ENCODE data around the gene ROBO2. TPM values are rescaled to one million over a fixed set of nuclear protein-coding genes. Genes with fewer than 3 reads are reported as not detected.

ROBO2 gene
- total and polyA plus RNA-seq, 10 of the 15 experiments (the other 5 are each of a cell fraction or from before 2014, with no cell fraction given) = 0.22 to 2.5 (median 0.81) TPM

GRCh38 chr3:77394046-77394445, 354.1 kb downstream of the ROBO2 start:
- H3K9me3 ChIP-seq (replicated peaks; ENCODE audit: control insufficient read depth, insufficient read depth, low read length) = no peaks in the 10 kb centered on the region
- intact Hi-C loops (cut with micrococcal nuclease; ENCODE audit: unreplicated experiment) = no loop called here
- H3K27me3 ChIP-seq (replicated peaks in 1 of 2; ENCODE audit: control insufficient read depth in 2 of 2, insufficient read depth in 2 of 2, low read length in 1 of 2) = no peaks in the 10 kb centered on the region
- TF ChIP-seq HDGF (IDR thresholded peaks at IDR 0.05) (no peak), ATF2 (IDR thresholded peaks at IDR 0.05; ENCODE audit: low read length) (no peak), POLR2AphosphoS2 (IDR thresholded peaks at IDR 0.05; ENCODE audit: low read depth, low read length) (no peak), NR2C2 (IDR thresholded peaks at IDR 0.05; ENCODE audit: borderline replicate concordance, control insufficient read depth, insufficient read length, low read depth) (no peak), EZH2 (IDR thresholded peaks at IDR 0.05; ENCODE audit: borderline replicate concordance, control insufficient read depth, low read depth, low read length) (no peak), EED (IDR thresholded peaks at IDR 0.05; ENCODE audit: low read depth) (no peak), GABPA (IDR thresholded peaks at IDR 0.05; ENCODE audit: low read depth) (no peak), CUX1 (IDR thresholded peaks at IDR 0.05; ENCODE audit: insufficient replicate concordance, low read depth, low read length) (no peak), NR2F1 (conservative IDR thresholded peaks at IDR 0.05) (no peak), ZBTB33 (IDR thresholded peaks at IDR 0.05) (no peak), FOXK2 (IDR thresholded peaks at IDR 0.05) (no peak)
- no peaks in the 10 kb centered on the region for H4K20me1 ChIP-seq (ENCODE audit: control insufficient read depth, insufficient read depth)
- H3K9ac ChIP-seq (ENCODE audit: control insufficient read depth, insufficient read depth, low read length) = no peak overlapping the region
- H3K27ac ChIP-seq (ENCODE audit: control insufficient read depth, insufficient read depth) = no peak overlapping the region
- 36% methylated on average over 5 of the region's 5 CpGs for WGBS (ENCODE audit: insufficient coverage, insufficient replicate concordance, low lambda C conversion rate, missing lambda C conversion rate)
- DNase-seq (ENCODE audit: low read depth, low spot score) (no peak), FAIRE-seq (no peak), ATAC-seq (no peak)
- H3K4me1 ChIP-seq (ENCODE audit: control insufficient read depth, insufficient read depth, low read length) = no peaks in the 10 kb centered on the region
- CTCF ChIA-PET = no interaction called here
- POLR2A ChIA-PET = no interaction called here
- H3K36me3 ChIP-seq (ENCODE audit: control insufficient read depth in 2 of 2, insufficient read depth in 2 of 2, low read length in 1 of 2) = no peaks in the 10 kb centered on the region
- BruUV-seq (replicated peaks) = no TSS peak
- H3K79me2 ChIP-seq (ENCODE audit: control insufficient read depth, insufficient read depth, low read length) = no peaks in the 10 kb centered on the region
- no peak overlapping the region for H2AFZ ChIP-seq (ENCODE audit: control insufficient read depth, low read depth, low read length)
- SMC1A ChIA-PET (ENCODE audit: uncharacterized antibody, unreplicated experiment) = interaction anchor here (1.6 kb wide), 1 partner anchor 12 kb away, joined by 5 read pairs; no protein-coding TSS in a partner anchor
- H3K4me3 ChIP-seq = no peak overlapping the region
- RAD21 ChIA-PET (ENCODE audit: unreplicated experiment) = interaction anchor here (1.1 kb wide), 1 partner anchor 243 kb away, joined by 4 read pairs; no protein-coding TSS in a partner anchor
- in situ Hi-C loops (cut with MboI) = no loop called here
- H3K4me2 ChIP-seq (ENCODE audit: control insufficient read depth, insufficient read depth) = no peak overlapping the region

Measured in GM12878 (cell line).